ENCODE results near the gene ISG20L2. TPM values are rescaled to one million over a fixed set of nuclear protein-coding genes. Genes with fewer than 3 reads are reported as not detected.
"Not testable (repeated sequence)": the region's sequence is repeated elsewhere in the genome, so short reads cannot be mapped to it uniquely, and the experiment has no call there.

The ISG20L2 gene
- total and polyA plus RNA-seq, 2 experiments from 2014 or later: 23.1 to 34.9 TPM

- H3K4me1 ChIP-seq (ENCODE audit: insufficient read depth): peaks cover 29% of the 10 kb centered on the region
- H2AFZ ChIP-seq: peak overlapping the region; percentile 19; the same call in 1 of the 2 replicates
- ATAC-seq (no peak), DNase-seq (ENCODE audit: low spot score) (no peak)
- no peak overlapping the region for H3K27ac Mint-ChIP-seq
- H3K9me3 Mint-ChIP-seq: no peaks in the 10 kb centered on the region
- H3K27me3 Mint-ChIP-seq (ENCODE audit: insufficient read depth, low read depth, poor library complexity): peaks cover 7% of the 10 kb centered on the region
- peaks cover 20% of the 10 kb centered on the region for H3K36me3 Mint-ChIP-seq (ENCODE audit: low read depth)
- no peaks in the 10 kb centered on the region for H3K9me2 ChIP-seq (ENCODE audit: insufficient read depth)
- H3K4me3 ChIP-seq: no peak overlapping the region
- H3K4me3 Mint-ChIP-seq: no peak overlapping the region; the same call in 1 of the 3 replicates
- H3F3A ChIP-seq (replicated peaks; ENCODE audit: low read depth): peaks cover 8% of the 10 kb centered on the region
- H3K4me2 ChIP-seq: peak overlapping the region; percentile 75
- no peaks in the 10 kb centered on the region for H3K27me3 ChIP-seq (ENCODE audit: insufficient read depth)
- H4K20me1 ChIP-seq (replicated peaks; ENCODE audit: insufficient read depth): peaks cover 22% of the 10 kb centered on the region
- H3K27ac ChIP-seq (ENCODE audit: low read depth): peak overlapping the region; percentile 47; the same call in 1 of the 2 replicates
- peaks cover 26% of the 10 kb centered on the region for H3K4me1 Mint-ChIP-seq
- TF ChIP-seq ZNF331 (CRISPR knock-in tag; IDR thresholded peaks at IDR 0.05; ENCODE audit: low read depth) (no peak), JUNB (IDR thresholded peaks at IDR 0.05; ENCODE audit: unreplicated experiment) (no peak), STAT1 (IDR thresholded peaks at IDR 0.05; ENCODE audit: unreplicated experiment) (no peak), ZNF462 (CRISPR knock-in tag; IDR thresholded peaks at IDR 0.05) (no peak), POLR2AphosphoS5 (IDR thresholded peaks at IDR 0.05; ENCODE audit: low read depth) (no peak), REST (IDR thresholded peaks at IDR 0.05; ENCODE audit: unreplicated experiment) (no peak), EZH2 (IDR thresholded peaks at IDR 0.05; ENCODE audit: low read depth, unreplicated experiment) (no peak), NANOG (IDR thresholded peaks at IDR 0.05; ENCODE audit: borderline replicate concordance) (no peak), EZH2phosphoT487 (IDR thresholded peaks at IDR 0.05; ENCODE audit: unreplicated experiment) (no peak), ZNF114 (CRISPR knock-in tag; IDR thresholded peaks at IDR 0.05) (no peak)
- H3K36me3 ChIP-seq (ENCODE audit: insufficient read depth): peaks cover 7% of the 10 kb centered on the region
- peaks cover 35% of the 10 kb centered on the region for H3K79me2 ChIP-seq (replicated peaks; ENCODE audit: insufficient read depth)
These were observed 37.1 kb upstream of the ISG20L2 start for GRCh38 chr1:156765666-156766065.

DNA sequence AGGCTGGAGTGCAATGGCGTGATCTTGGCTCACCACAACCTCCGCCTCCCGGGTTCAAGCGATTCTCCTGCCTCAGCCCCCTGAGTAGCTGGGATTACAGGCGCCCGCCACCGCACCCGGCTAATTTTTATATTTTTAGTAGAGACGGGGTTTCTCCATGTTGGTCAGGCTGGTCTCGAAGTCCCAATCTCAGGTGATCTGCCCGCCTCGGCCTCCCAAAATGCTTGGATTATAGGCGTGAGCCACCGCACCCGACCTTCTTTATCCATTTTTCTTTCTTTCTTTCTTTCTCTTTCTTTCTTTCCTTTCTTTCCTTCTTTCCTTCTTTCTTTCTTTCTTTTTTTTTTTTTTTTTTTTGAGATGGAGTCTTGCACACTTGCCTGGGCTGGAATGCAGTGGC is 36.6 kb upstream of the ISG20L2 start:
- H3K36me3 ChIP-seq (ENCODE audit: insufficient read depth); H3K27ac Mint-ChIP-seq; H3K27ac ChIP-seq (ENCODE audit: low read depth); H2AFZ ChIP-seq; DNase-seq (ENCODE audit: low spot score); H3K9me3 Mint-ChIP-seq; H3K9me2 ChIP-seq (ENCODE audit: insufficient read depth); H3F3A ChIP-seq (replicated peaks; ENCODE audit: low read depth); H3K27me3 ChIP-seq (ENCODE audit: insufficient read depth); H3K4me3 ChIP-seq; H3K4me2 ChIP-seq; ATAC-seq; H3K4me3 Mint-ChIP-seq: not testable (repeated sequence)
- Mint-ChIP-seq H3K36me3 (ENCODE audit: low read depth) (peaks cover 15% of the 10 kb centered on the region), H3K27me3 (ENCODE audit: insufficient read depth, low read depth, poor library complexity) (peaks cover 10% of the 10 kb centered on the region), H3K4me1 (peaks cover 27% of the 10 kb centered on the region)
- peaks cover 30% of the 10 kb centered on the region for H3K79me2 ChIP-seq (replicated peaks; ENCODE audit: insufficient read depth)
- H4K20me1 ChIP-seq (replicated peaks; ENCODE audit: insufficient read depth): peaks cover 16% of the 10 kb centered on the region
- H3K4me1 ChIP-seq (ENCODE audit: insufficient read depth): peaks cover 29% of the 10 kb centered on the region

All from GM23338 (cell line).